Smooth muscle cell (in vitro differentiated cells): ENCODE results near the gene NPHP4. TPM values are rescaled to one million over a fixed set of nuclear protein-coding genes. Genes with fewer than 3 reads are reported as not detected.

Source experiments
- DNase-seq: peaks from one replicate; lab custom pipeline; 2025; ENCODE audit not compliant: unreplicated experiment; lab: John Stamatoyannopoulos, UW
- H2AFZ ChIP-seq: fragments of 200-600 bp; sonication (generic); 2 replicates; pipeline ENCODE4 v1.6.0; 2016; ENCODE audit warnings: antibody characterized with exemption, low read depth, mild to moderate bottlenecking
- H3F3A ChIP-seq: fragments of 200-600 bp; sonication (generic); 2 replicates; pipeline ENCODE4 v1.6.0; 2017; ENCODE audit warnings: antibody characterized with exemption, low read depth
- H3K27ac ChIP-seq: fragments of 200-600 bp; sonication (generic); 2 replicates; pipeline ENCODE4 v1.5.1; 2016; ENCODE audit warnings: low read depth, mild to moderate bottlenecking
- H3K27me3 ChIP-seq: fragments of 200-600 bp; sonication (generic); 2 replicates; pipeline ENCODE4 v1.6.1; 2016; ENCODE audit warnings: low read depth, mild to moderate bottlenecking
- H3K36me3 ChIP-seq: fragments of 200-600 bp; sonication (generic); 2 replicates; pipeline ENCODE4 v1.5.1; 2016; ENCODE audit warnings: low read depth
- H3K4me1 ChIP-seq: fragments of 200-600 bp; sonication (generic); 2 replicates; pipeline ENCODE4 v1.5.1; 2016; ENCODE audit warnings: low read depth
- H3K4me2 ChIP-seq: fragments of 200-600 bp; sonication (generic); 2 replicates; pipeline ENCODE4 v1.6.0; 2016; ENCODE audit warnings: mild to moderate bottlenecking
- H3K4me3 ChIP-seq: fragments of 200-600 bp; sonication (generic); 2 replicates; pipeline ENCODE4 v1.5.1; 2016; ENCODE audit warnings: mild to moderate bottlenecking
- H3K79me2 ChIP-seq: fragments of 200-600 bp; sonication (generic); 2 replicates; pipeline ENCODE4 v1.6.0; 2016; ENCODE audit warnings: low read depth, mild to moderate bottlenecking
- H3K9ac ChIP-seq: fragments of 200-600 bp; sonication (generic); 2 replicates; pipeline ENCODE4 v1.6.0; 2016; ENCODE audit warnings: low read depth
- H3K9me3 ChIP-seq: fragments of 200-600 bp; sonication (generic); replicated peaks from 2 replicates; pipeline ENCODE4 v1.5.1; 2016; ENCODE audit warnings: low read depth
- H4K20me1 ChIP-seq: fragments of 200-600 bp; sonication (generic); 2 replicates; pipeline ENCODE4 v1.6.0; 2016; ENCODE audit warnings: low read depth
- CTCF ChIP-seq: fragments of 200-600 bp; sonication (generic); IDR thresholded peaks from 2 replicates; pipeline ENCODE4 v1.5.1; 2017; ENCODE audit warnings: borderline replicate concordance, mild to moderate bottlenecking, antibody characterized with exemption; ENCODE audit not compliant: insufficient read depth, poor library complexity, severe bottlenecking
- WGBS: methylation state at CpG from one replicate; pipeline ENCODE4 v1.1.7; 2016; ENCODE audit warnings: low lambda C conversion rate; 5-methylcytosine and 5-hydroxymethylcytosine counted together
- polyA plus RNA-seq: library from polyadenylated mRNA; unstranded; fragments of >200 nt; fragmentation: Nextera tagmentation; extraction: Ambion mirVana; gene quantifications from 2 replicates; pipeline ENCODE4 v1.2.1, GENCODE V29; 2016
- total RNA-seq: library from RNA; depleted of rRNA; stranded (reverse); fragments of >200 nt; gene quantifications from 2 replicates; pipeline ENCODE4 v1.2.3, GENCODE V29; 2014

Gene NPHP4
- total and polyA plus RNA-seq, 2 experiments from 2014 or later: 5.4 to 8.4 TPM

GRCh38 chr1:5974631-5975030, 17.6 kb downstream of the NPHP4 start:
- Histone ChIP-seq H3K9me3 (no peaks in the 10 kb centered on the region), H4K20me1 (peaks cover 33% of the 10 kb centered on the region), H3K79me2 (no peaks in the 10 kb centered on the region), H2AFZ (no peak overlapping the region), H3F3A (no peaks in the 10 kb centered on the region), H3K9ac (no peak overlapping the region), H3K27me3 (no peaks in the 10 kb centered on the region), H3K4me2 (no peak overlapping the region), H3K4me3 (no peak overlapping the region), H3K27ac (no peak overlapping the region), H3K36me3 (no peaks in the 10 kb centered on the region), H3K4me1 (no peaks in the 10 kb centered on the region)
- 95% methylated on average over 8 of the region's 8 CpGs for WGBS
- no peak for DNase-seq
- TF ChIP-seq CTCF: no peak

GRCh38 chr1:5973771-5974170, 18.5 kb downstream of the NPHP4 start:
- Histone ChIP-seq H3F3A (no peaks in the 10 kb centered on the region), H2AFZ (no peak overlapping the region), H3K4me1 (no peaks in the 10 kb centered on the region), H4K20me1 (peaks cover 42% of the 10 kb centered on the region), H3K4me3 (no peak overlapping the region), H3K9me3 (no peaks in the 10 kb centered on the region), H3K27ac (no peak overlapping the region), H3K4me2 (no peak overlapping the region), H3K36me3 (no peaks in the 10 kb centered on the region), H3K27me3 (no peaks in the 10 kb centered on the region), H3K9ac (no peak overlapping the region), H3K79me2 (no peaks in the 10 kb centered on the region)
- no peak for TF ChIP-seq CTCF
- WGBS: 79% methylated on average over 11 of the region's 11 CpGs
- no peak for DNase-seq

GRCh38 chr1:5972198-5972520, 20.1 kb downstream of the NPHP4 start:
- H3K4me1 ChIP-seq: no peaks in the 10 kb centered on the region
- no peaks in the 10 kb centered on the region for H3F3A ChIP-seq
- H3K27ac ChIP-seq: no peak overlapping the region
- WGBS: 93% methylated on average over 4 of the region's 4 CpGs
- H3K27me3 ChIP-seq: no peaks in the 10 kb centered on the region
- DNase-seq: no peak
- H3K9me3 ChIP-seq: no peaks in the 10 kb centered on the region
- H3K4me3 ChIP-seq: no peak overlapping the region
- H3K9ac ChIP-seq: no peak overlapping the region
- H3K36me3 ChIP-seq: no peaks in the 10 kb centered on the region
- TF ChIP-seq CTCF: no peak
- H3K4me2 ChIP-seq: no peak overlapping the region
- peaks cover 47% of the 10 kb centered on the region for H4K20me1 ChIP-seq
- no peaks in the 10 kb centered on the region for H3K79me2 ChIP-seq
- no peak overlapping the region for H2AFZ ChIP-seq

- DNase-seq: no peak
- no peaks in the 10 kb centered on the region for H3K4me1 ChIP-seq
- no peak overlapping the region for H3K4me2 ChIP-seq
- no peak for TF ChIP-seq CTCF
- H3K9me3 ChIP-seq: no peaks in the 10 kb centered on the region
- H4K20me1 ChIP-seq: peaks cover 47% of the 10 kb centered on the region
- no peak overlapping the region for H3K9ac ChIP-seq
- H3K27ac ChIP-seq: no peak overlapping the region
- H3K36me3 ChIP-seq: no peaks in the 10 kb centered on the region
- H3K27me3 ChIP-seq: no peaks in the 10 kb centered on the region
- no peaks in the 10 kb centered on the region for H3F3A ChIP-seq
- H3K79me2 ChIP-seq: no peaks in the 10 kb centered on the region
- WGBS: 92% methylated on average over 22 of the region's 22 CpGs
- no peak overlapping the region for H2AFZ ChIP-seq
- H3K4me3 ChIP-seq: no peak overlapping the region
Measured at GRCh38 chr1:5971471-5972197, 20.6 kb downstream of the NPHP4 start.
